H1 (cell line): ENCODE measurements around the gene AKAP7. TPM values are rescaled to one million over a fixed set of nuclear protein-coding genes. Genes with fewer than 3 reads are reported as not detected.

ENCODE experiments used
- CTCF ChIA-PET: fragments of 300-600 bp; sonication (Branson Sonifier 250); formaldehyde crosslinking; loops from one replicate; lab custom pipeline; 2021; ENCODE audit not compliant: partially characterized antibody; lab: Charles Lee
- POLR2A ChIA-PET: fragments of 300-600 bp; sonication (Branson Sonifier 250); formaldehyde crosslinking; loops from one replicate; lab custom pipeline; 2021; ENCODE audit warnings: inconsistent platforms; ENCODE audit not compliant: partially characterized antibody; lab: Charles Lee
- DNase-seq, 2 experiments: peaks; one replicate each; pipeline versions ENCODE4 v3.0.0 to v3.0.0-alpha.2; 2010 to 2022; ENCODE audit warnings: low spot score in 2 of 2, low read depth in 1 of 2, mixed read lengths in 1 of 2
- FAIRE-seq: peaks from 2 replicates; lab custom pipeline; 2011; peaks lifted over from hg19 to GRCh38; lab: Jason Lieb, UNC
- H2AFZ ChIP-seq: 2 replicates; pipeline ENCODE4 v1.8.1; 2012; ENCODE audit warnings: low read length, inconsistent platforms
- H2AK5ac ChIP-seq: 2 replicates; pipeline ENCODE4 v1.6.1; 2013; ENCODE audit warnings: low read depth, low read length
- H2BK120ac ChIP-seq: replicated peaks from 2 replicates; pipeline ENCODE3; 2013; ENCODE audit warnings: low read depth, low read length, inconsistent platforms
- H2BK12ac ChIP-seq: 2 replicates; pipeline ENCODE4 v1.6.1; 2013; ENCODE audit warnings: low read depth, low read length
- H2BK15ac ChIP-seq: 2 replicates; pipeline ENCODE4 v1.6.1; 2013; ENCODE audit warnings: low read length
- H2BK20ac ChIP-seq: 2 replicates; pipeline ENCODE4 v1.6.1; 2013; ENCODE audit warnings: low read length
- H2BK5ac ChIP-seq: 2 replicates; pipeline ENCODE4 v1.6.1; 2013; ENCODE audit warnings: low read depth, low read length
- H3K14ac ChIP-seq: 2 replicates; pipeline ENCODE4 v1.6.1; 2013; ENCODE audit warnings: inconsistent platforms; ENCODE audit not compliant: insufficient read length
- H3K18ac ChIP-seq: 2 replicates; pipeline ENCODE4 v1.6.1; 2013; ENCODE audit warnings: low read length; ENCODE audit errors: extremely low read depth
- H3K23ac ChIP-seq: 2 replicates; pipeline ENCODE4 v1.6.1; 2013; ENCODE audit warnings: inconsistent platforms; ENCODE audit not compliant: insufficient read length
- H3K23me2 ChIP-seq: 2 replicates; pipeline ENCODE4 v1.6.1; 2013; ENCODE audit warnings: low read depth, low read length
- H3K27ac ChIP-seq: 2 replicates; pipeline ENCODE4 v1.6.1; 2011; ENCODE audit warnings: low read depth, low read length, inconsistent platforms
- H3K27me3 ChIP-seq, 4 experiments: replicated peaks in 1 of 4; 1 replicate in 1 of 4; 2 replicates in 3 of 4; pipeline versions ENCODE4 v1.6.1 to v1.8.1; 2011 to 2013; ENCODE audit warnings: low read length in 3 of 4, mild to moderate bottlenecking in 3 of 4, inconsistent platforms in 2 of 4, mixed read lengths in 2 of 4, moderate library complexity in 1 of 4; ENCODE audit not compliant: control insufficient read depth in 3 of 4, insufficient read depth in 3 of 4; ENCODE audit errors: extremely low read depth in 1 of 4
- H3K36me3 ChIP-seq, 4 experiments: 2 replicates each; pipeline versions ENCODE4 v1.6.1 to v1.8.1; 2011 to 2013; ENCODE audit warnings: mild to moderate bottlenecking in 4 of 4, low read length in 3 of 4, moderate library complexity in 2 of 4, control low read depth in 1 of 4, inconsistent platforms in 1 of 4; ENCODE audit not compliant: insufficient read depth in 4 of 4, control insufficient read depth in 2 of 4
- H3K4ac ChIP-seq: replicated peaks from 2 replicates; pipeline ENCODE3; 2013; ENCODE audit warnings: low read length, low read depth, mixed read lengths, inconsistent platforms; ENCODE audit not compliant: insufficient read length
- H3K4me1 ChIP-seq, 4 experiments: replicated peaks in 1 of 4; 1 replicate in 1 of 4; 2 replicates in 3 of 4; pipeline versions ENCODE4 v1.6.1 to v1.8.1; 2011 to 2013; ENCODE audit warnings: low read length in 3 of 4, inconsistent platforms in 2 of 4, mixed read lengths in 1 of 4; ENCODE audit not compliant: insufficient read depth in 4 of 4, control insufficient read depth in 3 of 4
- H3K4me2 ChIP-seq, 2 experiments: 2 replicates each; pipeline versions ENCODE4 v1.6.1 to v1.8.1; 2011 to 2013; ENCODE audit warnings: low read depth in 2 of 2, low read length in 2 of 2, control low read depth in 1 of 2, inconsistent platforms in 1 of 2, mild to moderate bottlenecking in 1 of 2; ENCODE audit not compliant: insufficient read depth in 1 of 2
- H3K4me3 ChIP-seq, 4 experiments: fragments of 200-600, 300-600 bp in 1 of 4; sonication (generic), shearing (Covaris generic), sonication (Bioruptor Twin) in 1 of 4; 2 replicates each; pipeline versions ENCODE4 v1.5.1 to v1.8.1; 2011 to 2016; ENCODE audit warnings: low read length in 4 of 4, low read depth in 3 of 4, control low read depth in 2 of 4, inconsistent platforms in 2 of 4, mild to moderate bottlenecking in 2 of 4, mixed read lengths in 1 of 4, moderate library complexity in 1 of 4; ENCODE audit not compliant: insufficient read depth in 2 of 4; ENCODE audit errors: extremely low read depth in 1 of 4
- H3K56ac ChIP-seq: replicated peaks from 2 replicates; pipeline ENCODE3; 2013; ENCODE audit warnings: low read depth, mild to moderate bottlenecking, mixed read lengths, low read length, inconsistent platforms; ENCODE audit not compliant: insufficient read length
- H3K79me1 ChIP-seq: 2 replicates; pipeline ENCODE4 v1.6.1; 2013; ENCODE audit warnings: low read depth, low read length, control low read depth
- H3K79me2 ChIP-seq, 2 experiments: 2 replicates each; pipeline versions ENCODE4 v1.6.1 to v1.8.1; 2012 to 2013; ENCODE audit warnings: low read length in 2 of 2, mild to moderate bottlenecking in 2 of 2, inconsistent platforms in 1 of 2; ENCODE audit not compliant: insufficient read depth in 2 of 2, control insufficient read depth in 1 of 2
- H3K9ac ChIP-seq, 4 experiments: replicated peaks in 1 of 4; 1 replicate in 1 of 4; 2 replicates in 3 of 4; pipeline versions ENCODE4 v1.6.1 to v1.8.1; 2011 to 2013; ENCODE audit warnings: low read depth in 3 of 4, low read length in 3 of 4, control low read depth in 2 of 4, mild to moderate bottlenecking in 2 of 4, moderate library complexity in 2 of 4, inconsistent platforms in 1 of 4; ENCODE audit errors: extremely low read depth in 1 of 4
- H3K9me3 ChIP-seq, 2 experiments: 2 replicates each; pipeline versions ENCODE4 v1.6.1 to v1.8.1; 2012 to 2013; ENCODE audit warnings: mild to moderate bottlenecking in 2 of 2, moderate library complexity in 2 of 2, control low read depth in 1 of 2, inconsistent platforms in 1 of 2, low read depth in 1 of 2, low read length in 1 of 2, mixed read lengths in 1 of 2; ENCODE audit not compliant: insufficient read depth in 2 of 2
- H4K20me1 ChIP-seq, 2 experiments: replicated peaks in 1 of 2; 2 replicates each; pipeline versions ENCODE3 to v1.8.1; 2011 to 2013; ENCODE audit warnings: inconsistent platforms in 2 of 2, low read length in 2 of 2, mild to moderate bottlenecking in 1 of 2; ENCODE audit not compliant: insufficient read depth in 2 of 2, control insufficient read depth in 1 of 2
- H4K5ac ChIP-seq: 2 replicates; pipeline ENCODE4 v1.6.1; 2013; ENCODE audit warnings: low read length, low read depth, mixed read lengths, inconsistent platforms; ENCODE audit not compliant: insufficient read length
- H4K8ac ChIP-seq: 2 replicates; pipeline ENCODE4 v1.8.0; 2013; ENCODE audit warnings: mild to moderate bottlenecking, moderate library complexity, low read length, inconsistent platforms; ENCODE audit not compliant: insufficient read depth; ENCODE audit errors: extremely low read depth
- H4K91ac ChIP-seq: replicated peaks from 2 replicates; pipeline ENCODE3; 2013; ENCODE audit warnings: low read length, mixed read lengths, inconsistent platforms; ENCODE audit not compliant: insufficient read length
- GTF2F1 ChIP-seq: IDR thresholded peaks from 2 replicates; pipeline ENCODE4 v1.6.1; 2012; ENCODE audit warnings: low read depth, low read length, improper control_type of control experiment, borderline replicate concordance
- POLR2A ChIP-seq, 2 experiments: IDR thresholded peaks; 1 replicate in 1 of 2; 2 replicates in 1 of 2; pipeline ENCODE4 v1.6.1; 2011; ENCODE audit warnings: low read depth in 2 of 2, low read length in 2 of 2, mild to moderate bottlenecking in 2 of 2; ENCODE audit errors: control extremely low read depth in 1 of 2
- SAP30 ChIP-seq: fragments of 300-600 bp; sonication (generic); IDR thresholded peaks from 2 replicates; pipeline ENCODE4 v1.7.1; 2012; ENCODE audit warnings: low read length, moderate library complexity, mild to moderate bottlenecking, inconsistent platforms; ENCODE audit not compliant: insufficient read depth, insufficient replicate concordance
- SIX5 ChIP-seq: IDR thresholded peaks from 2 replicates; pipeline ENCODE4 v1.6.1; 2011; ENCODE audit warnings: mild to moderate bottlenecking, low read depth, low read length
- WGBS, 2 experiments: shearing (Covaris generic) in 1 of 2; methylation state at CpG; one replicate each; pipeline versions ENCODE4 v1.1.6 to v1.1.7; 2013 to 2015; ENCODE audit warnings: low lambda C conversion rate in 2 of 2, mixed read lengths in 2 of 2, inconsistent platforms in 1 of 2, low coverage in 1 of 2, missing lambda C conversion rate in 1 of 2; ENCODE audit not compliant: insufficient replicate concordance in 2 of 2, insufficient coverage in 1 of 2, insufficient read length in 1 of 2; ENCODE audit errors: extremely low coverage in 1 of 2, missing lambda C conversion rate in 1 of 2; 5-methylcytosine and 5-hydroxymethylcytosine counted together
- polyA plus RNA-seq, 7 experiments: library from polyadenylated mRNA; depleted of rRNA in 3 of 7; stranded (reverse) in 5 of 7; unstranded in 2 of 7; fragments of >200 nt in 5 of 7; fragments of 200-250 nt in 2 of 7; gene quantifications; 1 replicate in 5 of 7; 2 replicates in 1 of 7; 4 replicates in 1 of 7; pipeline versions ENCODE4 v1.2.1 to v1.2.3, GENCODE V29; 2011 to 2013; ENCODE audit warnings: missing spikeins in 2 of 7, mixed read lengths in 2 of 7
- total RNA-seq: library from RNA; stranded (reverse); fragmentation: NEBNext Ultra II Directional; extraction: Animal tissue kit (Norgen Biotek cat#: 25700); gene quantifications from 2 replicates; pipeline ENCODE4 v1.2.1, GENCODE V29; 2021

Gene AKAP7
- total and polyA plus RNA-seq, 2 of the 8 experiments (the other 6 are each of a cell fraction or from before 2014, with no cell fraction given) = 4.7 to 16.9 TPM

DNA sequence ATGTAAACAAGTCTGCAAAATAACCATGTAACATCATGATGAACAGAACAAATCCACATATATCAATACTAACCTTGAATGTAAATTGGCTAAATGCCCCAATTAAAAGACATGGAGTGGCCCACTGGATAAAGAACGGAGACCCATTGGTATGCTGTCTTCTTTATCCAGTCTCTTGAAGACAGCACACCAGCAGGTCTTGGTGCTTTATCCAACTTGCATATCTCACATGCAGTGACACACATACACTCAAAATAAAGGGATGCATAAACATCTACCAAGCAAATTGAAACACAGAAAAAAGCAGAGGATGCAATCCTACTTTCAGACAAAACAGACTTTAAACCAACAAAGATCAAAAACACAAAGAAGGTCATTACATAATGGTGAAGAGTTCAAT, 41.9 kb upstream of the AKAP7 start:
- no peak overlapping the region for H3K4ac ChIP-seq
- H3K23me2 ChIP-seq = no peaks in the 10 kb centered on the region
- H3K27ac ChIP-seq = no peak overlapping the region
- DNase-seq (no peak), FAIRE-seq (no peak)
- no peaks in the 10 kb centered on the region for H4K20me1 ChIP-seq
- H3K9me3 ChIP-seq = no peaks in the 10 kb centered on the region
- H3K79me2 ChIP-seq = no peaks in the 10 kb centered on the region
- 89% methylated on average over 1 of the region's 1 CpG; no CpG with 5 or more reads in 1 of the 2 experiments for whole genome bisulfite sequencing, 2 experiments
- H3K9ac ChIP-seq = no peak overlapping the region
- H2BK15ac ChIP-seq = no peak overlapping the region
- CTCF ChIA-PET = interaction anchor here (1.1 kb wide), 1 partner anchor 63 kb away, joined by 3 read pairs; no protein-coding TSS in a partner anchor
- no peak overlapping the region for H4K91ac ChIP-seq
- no peak overlapping the region for H2BK12ac ChIP-seq
- H3K56ac ChIP-seq = no peak overlapping the region
- no peaks in the 10 kb centered on the region for H3K4me1 ChIP-seq
- H2BK20ac ChIP-seq = no peak overlapping the region
- H4K5ac ChIP-seq = no peak overlapping the region
- H4K8ac ChIP-seq = no peak overlapping the region
- H2AFZ ChIP-seq = no peak overlapping the region
- no peaks in the 10 kb centered on the region for H3K27me3 ChIP-seq
- no peak overlapping the region for H3K4me3 ChIP-seq
- no peaks in the 10 kb centered on the region for H3K79me1 ChIP-seq
- no peak overlapping the region for H3K23ac ChIP-seq
- no peak for TF ChIP-seq SAP30
- TF ChIP-seq GTF2F1 = no peak
- TF ChIP-seq POLR2A (IDR thresholded peaks at IDR 0.05; ENCODE audit: control extremely low read depth in 1 of 2, low read depth in 2 of 2, low read length in 2 of 2) = no peak
- no peak for TF ChIP-seq SIX5
- TF ChIP-seq, all 59 proteins: peak for 0
- Histone ChIP-seq H3K14ac (no peak overlapping the region), H2AK5ac (no peak overlapping the region), H3K4me2 (no peak overlapping the region), H2BK5ac (no peak overlapping the region), H3K18ac (no peak overlapping the region), H3K36me3 (no peaks in the 10 kb centered on the region), H2BK120ac (no peak overlapping the region)
- POLR2A ChIA-PET = no interaction called here
